ENCODE results near the gene CAMTA1.
"Not testable (repeated sequence)": the region's sequence is repeated elsewhere in the genome, so short reads cannot be mapped to it uniquely, and the experiment has no call there.

CAMTA1 gene

DNA sequence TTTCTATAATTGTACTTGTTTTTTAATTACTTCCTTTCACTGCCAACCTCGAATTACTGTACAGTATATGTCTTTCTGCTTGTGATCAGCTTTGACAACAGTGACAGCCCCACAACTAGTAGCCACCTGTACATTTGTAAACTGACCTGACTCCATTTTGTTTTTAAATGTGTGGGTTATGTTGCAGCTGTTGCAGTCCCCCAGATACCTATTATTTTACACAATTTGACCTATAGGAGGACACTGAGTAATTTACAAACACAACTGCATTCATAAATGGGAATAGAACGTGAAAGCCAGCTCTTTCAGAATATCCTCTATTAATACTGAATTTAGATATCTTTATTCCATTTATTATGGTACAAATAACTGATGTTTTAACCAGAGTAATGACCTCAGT, 983.3 kb downstream of the CAMTA1 start:
- no peak for DNase-seq (ENCODE audit: low read depth, low spot score)

DNA sequence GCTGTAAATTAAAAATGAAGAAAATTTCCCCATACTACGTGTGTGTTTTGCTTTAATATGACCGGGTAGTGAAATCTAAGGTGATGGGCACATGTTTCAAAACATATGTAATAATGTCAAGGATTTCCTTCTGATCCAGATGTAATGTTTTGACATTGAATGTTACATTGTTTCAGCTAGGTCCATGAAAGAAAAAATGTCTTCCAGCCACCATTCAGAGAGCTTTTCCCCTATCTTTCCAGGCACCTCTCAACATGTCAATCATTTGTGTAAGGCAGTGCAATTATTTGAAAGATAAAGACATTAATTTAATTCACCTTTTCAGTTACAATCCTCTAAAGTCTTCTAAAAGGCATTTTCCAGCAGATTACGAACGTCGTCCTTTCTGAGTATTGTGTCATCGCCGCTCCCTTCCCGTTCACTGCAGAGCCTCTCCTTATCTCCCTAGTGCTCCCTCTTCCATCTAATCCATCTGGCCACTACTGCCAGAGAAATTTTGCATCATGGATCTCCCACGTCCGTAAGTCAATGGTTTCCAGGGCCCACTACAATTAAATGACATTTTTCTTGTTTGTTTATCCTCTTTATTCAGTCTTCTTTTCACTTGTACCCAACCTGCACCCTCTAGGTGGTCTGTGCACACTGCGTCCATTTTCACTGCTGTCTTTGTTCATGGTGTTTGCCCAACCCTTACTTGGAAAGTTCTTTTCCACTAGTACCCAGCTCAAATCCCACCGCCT, 984.6 kb downstream of the CAMTA1 start:
- DNase-seq (ENCODE audit: low read depth, low spot score): no peak

DNA sequence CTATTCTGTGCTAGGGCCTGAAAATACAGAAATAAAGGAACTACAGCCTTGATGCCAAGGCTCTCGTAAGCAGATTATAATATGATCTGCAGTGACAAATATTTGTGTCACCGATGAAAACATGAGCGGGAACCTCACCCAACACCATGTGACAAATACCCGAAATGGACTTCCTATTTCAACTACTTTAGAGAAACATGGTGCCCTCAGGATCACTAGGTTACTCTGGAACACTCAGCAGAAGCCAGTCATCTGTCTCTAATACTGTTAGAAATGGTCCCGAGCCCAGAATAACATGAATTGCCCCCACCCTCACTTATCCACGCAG, 985.4 kb downstream of the CAMTA1 start:
- DNase-seq (ENCODE audit: low read depth, low spot score): no peak

DNA sequence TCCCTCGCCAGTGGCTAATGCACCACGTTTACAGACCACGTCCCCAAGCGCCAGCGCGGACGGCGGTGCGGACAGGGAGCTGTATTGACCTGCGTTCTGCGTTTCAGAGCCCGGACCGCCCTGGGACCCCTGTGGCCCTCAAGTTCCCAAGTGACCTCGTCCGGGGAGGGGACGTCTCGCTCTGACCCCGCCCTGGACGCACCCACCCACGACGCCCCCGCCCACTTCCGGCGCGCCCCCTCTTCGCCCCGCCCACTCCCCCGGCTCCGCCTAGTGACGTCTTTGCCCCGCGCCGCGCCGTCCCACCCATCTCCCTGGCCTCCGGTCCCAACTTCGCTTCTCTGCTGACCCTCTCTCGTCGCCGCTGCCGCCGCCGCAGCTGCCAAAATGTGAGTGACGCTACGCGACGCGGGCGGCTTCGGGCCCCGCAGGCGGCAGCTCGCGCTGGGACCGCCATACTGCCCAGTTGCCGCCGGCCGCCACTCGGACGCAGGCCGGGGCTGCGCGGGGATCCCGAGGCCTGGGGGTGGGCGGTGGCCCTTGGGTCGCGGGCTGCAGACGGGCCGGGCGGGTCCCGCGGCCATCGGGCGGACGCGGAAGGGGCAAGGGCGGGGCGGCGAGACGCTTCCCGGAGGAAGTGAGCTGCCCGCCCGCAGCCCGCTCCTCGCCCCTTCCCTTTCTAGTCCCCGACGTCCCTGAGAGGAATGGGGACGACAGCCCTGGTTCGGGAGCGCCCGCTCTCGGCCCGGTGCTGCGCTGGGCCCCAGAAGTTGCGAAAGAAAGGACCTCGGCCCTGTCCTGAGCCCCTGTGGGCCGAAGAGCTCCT, 986.0 kb downstream of the CAMTA1 start, which contains the start of gene VAMP3:
VAMP3 (plus strand) TSS at position 300 of the 826 bp plus-strand sequence; CDS start at position 388, 88 bp downstream.
- peak; percentile 74 for DNase-seq (ENCODE audit: low read depth, low spot score)

DNA sequence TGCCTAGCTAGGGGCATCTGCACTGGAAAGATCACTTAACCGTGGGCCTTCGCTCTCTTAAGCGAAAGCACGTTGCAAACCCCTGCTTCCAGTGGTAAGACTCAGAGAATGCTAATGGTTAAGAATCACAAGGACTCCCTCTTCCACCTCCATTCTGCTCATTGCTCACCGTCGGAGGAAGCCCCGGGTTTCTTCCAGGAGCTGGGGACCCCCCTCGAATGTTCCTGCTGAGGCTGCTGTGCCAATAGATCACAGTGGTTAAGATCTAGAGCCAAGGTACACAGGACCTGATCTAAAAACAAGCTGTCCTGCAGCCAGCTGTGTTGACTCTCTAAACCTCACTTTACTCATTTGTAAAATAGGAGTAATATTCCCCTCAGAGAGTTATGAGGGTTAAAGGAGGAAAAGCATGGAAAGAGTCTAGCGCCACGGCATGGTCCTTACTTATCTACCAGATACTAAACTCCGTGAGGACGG, 986.6 kb downstream of the CAMTA1 start:
- DNase-seq (ENCODE audit: low read depth, low spot score): no peak

DNA sequence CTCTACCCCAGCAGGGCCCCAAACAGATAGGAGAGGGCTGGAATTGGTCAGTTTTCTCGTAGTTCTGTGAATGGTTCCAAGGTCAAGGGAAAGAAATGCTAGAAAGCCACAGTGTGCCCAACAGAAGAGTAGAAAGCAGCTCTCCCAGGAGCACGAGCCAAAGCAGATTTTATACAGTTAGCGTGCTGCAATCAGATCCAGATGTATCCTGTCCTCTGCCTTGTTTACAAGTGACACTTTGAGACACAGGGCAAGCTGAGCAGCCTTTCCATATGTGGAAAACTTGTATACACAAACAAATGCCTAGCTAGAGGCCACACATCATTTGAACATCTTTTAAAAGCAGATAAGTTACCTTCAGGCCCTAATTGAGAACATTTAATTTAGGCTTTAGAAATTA, 992.3 kb downstream of the CAMTA1 start:
- no peak for DNase-seq (ENCODE audit: low read depth, low spot score)

DNA sequence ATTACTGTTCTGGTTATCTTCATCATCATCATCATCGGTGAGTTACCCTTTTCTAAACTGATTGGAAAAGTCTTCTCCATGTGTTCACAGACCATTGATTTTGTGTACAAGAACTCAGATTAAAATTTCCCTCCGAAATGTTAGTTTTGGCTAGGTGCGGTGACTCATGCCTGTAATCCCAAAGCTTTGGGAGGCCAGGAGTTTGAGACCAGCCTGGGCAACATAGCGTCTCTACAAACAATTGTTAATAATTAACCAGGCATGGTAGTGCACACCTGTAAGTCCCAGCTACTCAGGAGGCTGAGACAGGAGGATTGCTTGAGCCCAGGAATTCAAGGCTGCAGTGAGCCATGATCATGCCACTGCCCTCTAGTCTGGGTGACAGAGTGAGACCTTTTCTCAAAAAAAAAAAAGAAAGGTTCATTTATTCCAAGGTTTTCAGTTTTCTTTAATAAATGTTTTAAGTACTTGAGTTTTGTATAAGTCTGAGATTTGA, 992.9 kb downstream of the CAMTA1 start:
- no peak for DNase-seq (ENCODE audit: low read depth, low spot score)

DNA sequence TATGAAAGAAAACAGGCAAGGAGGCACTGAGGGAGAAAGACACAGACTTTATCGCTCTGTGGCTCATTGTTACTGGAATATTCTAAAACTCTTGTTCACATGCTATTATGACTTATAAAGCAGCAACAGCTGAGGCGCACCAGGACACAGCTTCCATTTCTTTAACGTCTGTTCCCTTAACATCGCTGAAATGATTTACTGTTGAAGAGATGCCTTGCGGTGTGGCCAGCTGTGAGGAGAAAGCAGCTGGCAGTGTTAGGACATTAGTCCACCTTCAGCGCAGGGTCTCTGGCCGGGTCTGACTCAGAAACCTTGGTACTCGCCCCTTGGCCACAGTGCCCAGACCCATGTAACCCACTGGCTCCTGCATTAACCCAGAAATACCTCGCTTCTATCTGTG, 995.7 kb downstream of the CAMTA1 start:
- no peak for DNase-seq (ENCODE audit: low read depth, low spot score)

DNA sequence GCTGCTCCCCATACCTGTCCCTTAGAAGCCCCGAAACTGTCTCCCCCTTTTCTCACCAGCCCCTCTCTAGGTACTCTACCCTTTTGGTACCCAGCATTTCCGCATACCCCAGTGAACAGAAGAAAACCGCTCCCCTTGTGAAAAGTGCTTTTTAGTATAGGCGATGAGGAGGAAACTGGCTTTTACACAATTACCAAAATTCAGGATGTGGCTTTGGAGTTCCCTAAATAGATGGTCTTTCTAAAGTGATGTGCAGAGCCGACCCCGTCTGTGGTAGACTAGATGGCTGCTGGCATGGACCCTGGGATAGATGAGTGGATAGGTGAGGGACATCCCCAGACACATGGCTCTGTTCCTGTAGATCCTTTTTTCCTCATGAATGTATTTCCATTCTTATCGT, 996.2 kb downstream of the CAMTA1 start:
- no peak for DNase-seq (ENCODE audit: low read depth, low spot score)

DNA sequence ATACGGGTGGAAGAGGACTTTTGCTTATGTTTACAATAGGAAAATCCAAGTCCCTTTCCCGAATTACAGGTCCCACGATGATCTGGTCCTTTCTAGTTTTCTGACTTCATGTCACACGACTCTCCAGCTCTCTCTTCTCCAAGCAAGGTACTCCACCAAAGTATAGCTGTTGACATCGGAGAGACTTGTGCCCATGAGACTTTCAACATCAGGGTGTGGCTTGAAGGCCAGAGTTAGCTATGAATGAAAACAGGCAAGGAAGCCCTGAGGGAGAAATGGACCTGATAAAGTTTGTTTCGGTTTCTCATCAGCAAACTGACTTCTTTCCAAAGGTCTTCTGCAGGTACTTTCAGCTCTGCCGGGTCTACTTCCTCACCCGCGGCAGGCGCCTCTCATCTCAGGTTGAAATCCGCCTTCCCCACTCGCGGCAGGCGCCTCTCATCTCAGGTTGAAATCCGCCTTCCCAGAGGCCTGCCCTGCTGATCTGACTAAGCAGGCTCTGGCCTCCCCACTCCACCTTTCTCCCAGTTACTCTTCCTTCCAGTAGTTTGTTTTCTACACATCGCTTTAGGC, 996.8 kb downstream of the CAMTA1 start:
- no peak for DNase-seq (ENCODE audit: low read depth, low spot score)

DNA sequence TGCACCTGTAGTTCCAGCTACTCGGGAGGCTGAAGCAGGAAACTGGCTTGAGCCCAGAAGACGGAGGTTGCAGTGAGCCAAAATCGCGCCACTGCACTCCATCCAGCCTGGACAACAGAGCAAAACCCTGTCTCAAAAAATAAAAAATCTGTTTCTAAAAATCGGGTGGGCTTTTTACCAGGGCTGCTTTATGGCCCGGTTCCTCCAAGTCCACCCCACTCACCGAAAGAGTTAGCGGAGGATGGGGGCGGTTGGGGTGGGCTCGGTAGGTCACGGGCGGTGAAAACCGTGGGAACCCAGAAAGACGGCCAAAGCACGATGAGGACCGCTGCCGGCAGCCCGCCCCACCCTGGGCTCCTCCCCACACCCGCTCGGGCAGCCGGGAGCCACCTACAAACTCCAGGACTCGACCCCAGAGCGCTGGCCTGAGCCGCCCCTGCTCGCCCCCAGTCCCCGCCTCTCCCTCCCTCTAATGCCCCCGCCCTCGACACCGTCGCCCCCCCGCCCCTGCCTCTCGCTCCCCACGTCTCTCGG, 998.0 kb downstream of the CAMTA1 start:
- DNase-seq (ENCODE audit: low read depth, low spot score): peak; percentile 4

DNA sequence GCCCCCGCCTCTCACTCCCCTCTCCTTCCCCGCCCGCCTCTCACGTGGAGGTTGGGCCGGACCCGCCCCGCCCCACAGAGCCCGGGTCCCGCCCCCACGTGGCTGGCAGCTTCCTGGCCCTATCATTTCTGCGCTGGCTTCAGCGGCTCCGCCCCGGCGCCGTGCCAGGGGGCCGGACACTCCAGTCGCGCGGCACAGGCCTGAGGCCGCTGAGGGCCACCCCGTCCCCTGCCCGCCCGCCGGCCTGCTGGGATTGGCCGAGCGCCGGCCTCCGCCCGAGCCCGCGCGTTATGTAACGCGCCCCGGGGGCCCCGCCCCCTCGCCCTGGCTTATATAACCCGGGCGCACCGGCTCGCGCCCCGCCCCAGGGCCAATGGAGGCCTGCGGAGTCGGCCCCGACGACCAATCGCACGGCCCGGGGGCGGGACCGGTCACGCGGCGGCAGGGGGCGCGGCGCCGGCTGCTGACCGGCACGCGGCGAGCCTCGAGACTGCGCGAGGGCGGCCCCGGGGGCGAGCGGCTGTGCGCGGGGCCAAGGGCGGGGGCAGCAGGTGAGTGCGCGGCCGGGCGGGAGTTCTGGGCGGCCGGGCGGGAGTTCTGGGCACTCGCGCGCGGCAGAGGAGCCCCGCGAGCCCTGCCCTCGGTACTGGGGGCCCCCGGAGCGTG, 998.7 kb downstream of the CAMTA1 start, which contains the start of gene PER3:
PER3 (plus strand) TSS at position 466 of the 666 bp plus-strand sequence. CDS start 587 bp downstream, outside the sequence.
- DNase-seq (ENCODE audit: low read depth, low spot score): peak; percentile 78

DNA sequence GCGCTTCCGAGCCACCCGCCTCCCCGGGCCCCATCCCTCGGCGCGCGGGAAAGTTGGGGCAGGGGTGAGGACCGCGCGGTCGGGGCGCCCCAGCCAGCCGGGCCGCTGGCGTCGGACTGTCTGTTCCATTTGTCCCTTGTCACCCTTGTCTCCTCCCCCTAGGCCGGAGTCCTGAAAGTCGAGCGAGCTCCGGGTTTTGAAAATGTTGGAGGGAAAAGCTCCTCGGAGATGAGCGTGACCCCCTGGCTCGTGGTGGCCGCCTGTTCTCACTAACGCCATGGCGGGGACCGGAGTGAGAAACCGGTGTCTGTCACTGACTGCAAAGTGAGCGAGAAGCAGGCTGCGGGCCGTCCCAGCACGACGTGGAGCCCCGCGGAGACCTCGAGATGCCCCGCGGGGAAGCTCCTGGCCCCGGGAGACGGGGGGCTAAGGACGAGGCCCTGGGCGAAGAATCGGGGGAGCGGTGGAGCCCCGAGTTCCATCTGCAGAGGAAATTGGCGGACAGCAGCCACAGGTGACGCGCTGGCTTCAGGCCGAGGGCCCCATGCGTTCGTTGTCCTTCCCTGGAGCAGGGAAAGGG, 999.3 kb downstream of the CAMTA1 start:
- DNase-seq (ENCODE audit: low read depth, low spot score): no peak

DNA sequence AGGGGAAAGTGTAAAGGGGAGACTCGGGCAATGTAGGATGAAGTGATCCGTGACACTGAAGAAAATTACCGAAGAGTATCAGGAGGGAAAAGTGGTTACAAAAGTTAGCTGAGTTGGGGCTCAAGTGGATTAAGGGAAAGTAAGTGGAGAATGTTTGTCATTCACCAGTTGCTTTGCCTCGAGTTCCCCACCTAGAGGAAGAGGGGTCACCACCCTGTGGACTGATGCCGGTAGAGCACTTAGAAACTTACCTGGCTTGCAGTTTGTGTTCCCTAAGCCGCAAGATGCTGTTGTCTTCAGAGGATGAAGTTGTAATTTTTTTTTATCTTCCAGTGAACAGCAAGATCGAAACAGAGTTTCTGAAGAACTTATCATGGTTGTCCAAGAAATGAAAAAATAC, 999.9 kb downstream of the CAMTA1 start:
- DNase-seq (ENCODE audit: low read depth, low spot score): no peak

DNA sequence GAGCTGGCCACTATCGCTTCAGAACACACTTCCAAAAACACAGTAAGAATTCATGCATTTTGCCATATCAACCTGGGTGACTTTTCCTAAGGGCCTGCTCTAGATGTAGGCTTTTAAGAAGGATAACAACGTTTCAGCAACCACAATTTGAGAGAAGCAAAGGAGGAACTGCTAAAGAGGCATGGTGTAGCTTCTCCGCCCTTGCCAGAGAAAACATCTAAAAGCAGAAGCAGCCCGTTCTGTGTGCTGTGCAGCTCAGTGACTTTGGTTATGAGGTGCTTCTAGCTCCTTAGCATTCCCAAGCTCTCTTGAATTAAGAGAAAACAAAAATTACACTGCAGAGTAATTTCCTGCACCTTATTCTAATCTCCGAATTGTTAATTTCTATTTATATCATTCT, 1001.5 kb downstream of the CAMTA1 start:
- no peak for DNase-seq (ENCODE audit: low read depth, low spot score)

DNA sequence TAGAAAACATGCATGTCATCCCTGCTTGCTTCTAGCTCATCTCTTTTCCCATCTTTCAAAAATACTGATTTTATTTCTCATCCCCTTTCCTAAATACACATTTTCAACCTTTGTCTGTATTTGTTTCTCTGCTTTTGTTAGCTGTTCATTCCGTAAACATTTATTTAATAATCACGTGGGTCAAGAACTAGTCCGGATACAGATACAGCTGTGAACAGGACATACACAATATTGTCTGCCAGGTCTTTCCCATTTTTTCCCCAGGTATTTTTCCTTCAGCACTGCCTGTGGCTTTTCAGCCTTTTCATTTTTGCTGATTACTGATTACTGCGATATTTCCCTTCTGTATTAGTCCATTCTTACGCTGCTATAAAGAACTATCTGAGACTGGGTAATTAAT, 1004.6 kb downstream of the CAMTA1 start:
- DNase-seq (ENCODE audit: low read depth, low spot score): no peak

DNA sequence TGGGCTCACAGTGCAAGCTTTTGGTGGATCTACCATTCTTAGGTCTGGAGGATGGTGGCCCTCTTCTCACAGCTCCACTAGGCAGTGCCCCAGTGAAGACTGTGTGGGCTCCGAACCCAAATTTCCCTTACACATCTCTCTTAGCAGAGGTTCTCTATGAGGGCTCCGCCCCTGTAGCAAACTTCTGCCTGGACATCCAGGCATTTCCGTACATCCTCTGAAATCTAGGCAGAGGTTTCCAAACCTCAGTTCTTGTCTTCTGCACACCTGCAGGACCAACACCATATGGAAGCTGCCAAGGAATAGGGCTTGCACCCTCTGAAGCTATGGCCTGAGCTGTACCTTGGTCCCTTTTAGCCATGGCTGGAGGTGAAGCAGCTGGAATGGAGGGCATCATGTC, 1005.8 kb downstream of the CAMTA1 start:
- DNase-seq (ENCODE audit: low read depth, low spot score): not testable (repeated sequence)

DNA sequence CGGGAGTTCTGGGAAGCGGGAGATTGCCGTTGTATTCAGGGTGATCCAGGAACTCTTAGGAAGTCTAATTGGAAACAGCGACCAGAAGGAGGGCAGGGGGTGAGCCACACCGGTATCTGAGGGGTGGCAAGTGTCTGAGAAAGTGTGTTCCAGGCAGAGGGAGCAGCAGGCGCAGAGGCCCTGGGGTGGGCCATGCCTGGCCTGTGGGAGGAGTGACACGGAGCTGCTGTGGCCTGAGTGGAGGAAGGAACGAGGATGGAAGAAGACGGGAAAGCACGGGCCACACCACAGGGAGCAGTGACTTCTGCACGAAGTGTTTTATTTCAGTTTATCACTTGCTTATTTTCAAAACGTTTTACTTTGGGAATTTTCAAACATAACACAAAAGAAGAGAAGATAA, 1010.2 kb downstream of the CAMTA1 start:
- DNase-seq (ENCODE audit: low read depth, low spot score): no peak

DNA sequence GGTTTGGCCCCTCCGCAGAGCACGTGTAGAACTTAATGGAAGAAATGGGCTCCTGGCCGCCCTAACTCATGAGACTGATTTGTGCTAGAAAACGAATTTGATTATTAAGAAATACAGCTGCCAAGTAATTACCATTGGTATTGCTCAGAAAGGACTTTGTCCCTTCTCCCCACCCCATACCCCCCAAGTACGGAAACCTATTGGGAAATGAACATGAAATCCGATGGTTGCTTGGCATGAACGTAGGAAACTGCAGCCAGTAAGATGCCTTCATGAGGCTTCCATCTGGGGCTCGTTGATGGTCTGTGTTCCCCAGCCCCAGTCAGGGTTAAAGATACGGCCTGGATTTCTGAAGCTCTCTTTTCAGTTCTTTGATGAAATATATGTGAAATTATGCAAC, 1020.2 kb downstream of the CAMTA1 start:
- no peak for DNase-seq (ENCODE audit: low read depth, low spot score)

DNA sequence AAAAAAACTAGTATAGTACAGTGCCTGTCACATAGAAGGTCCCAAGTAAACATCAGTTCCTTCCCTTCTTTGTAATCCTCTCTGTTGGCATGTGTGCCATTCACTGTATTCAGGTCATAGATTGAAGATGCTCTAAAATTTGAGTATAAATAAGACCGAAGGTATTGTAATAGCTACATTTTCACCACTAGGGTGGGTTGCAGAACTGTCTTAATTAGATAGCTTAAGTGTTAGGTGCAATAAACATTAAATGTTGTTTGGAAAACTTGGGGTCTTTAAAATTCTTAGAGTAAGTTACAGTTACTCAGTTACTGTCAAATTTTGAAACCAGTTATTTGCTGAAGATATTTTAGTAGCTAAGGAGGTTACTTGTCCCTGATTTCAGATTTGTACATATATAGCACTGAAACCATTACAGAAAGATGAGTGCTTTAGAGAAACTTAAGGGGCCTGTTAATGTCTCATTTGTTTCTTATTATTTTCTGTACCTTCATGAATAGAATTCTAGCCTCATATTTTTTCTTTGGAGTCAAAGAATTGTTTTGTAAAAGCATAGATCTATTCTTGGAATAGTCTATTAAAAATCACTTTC, 1023.1 kb downstream of the CAMTA1 start:
- no peak for DNase-seq (ENCODE audit: low read depth, low spot score)

DNA sequence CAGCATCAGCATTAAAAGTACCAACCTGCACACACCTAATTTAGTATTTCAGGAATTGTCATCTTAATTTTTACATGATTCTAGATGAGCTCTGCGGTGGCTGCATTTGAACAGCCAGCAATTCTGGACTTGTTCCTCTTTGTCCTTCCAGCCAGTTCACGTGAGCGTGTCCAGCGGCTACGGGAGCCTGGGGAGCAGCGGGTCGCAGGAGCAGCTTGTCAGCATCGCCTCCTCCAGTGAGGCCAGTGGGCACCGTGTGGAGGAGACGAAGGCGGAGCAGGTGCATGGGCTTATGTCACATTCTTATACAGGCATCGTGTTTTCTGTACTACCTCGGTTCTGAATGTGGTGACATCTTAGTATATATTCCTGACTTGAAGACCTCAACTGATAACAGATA, 1024.5 kb downstream of the CAMTA1 start:
- no peak for DNase-seq (ENCODE audit: low read depth, low spot score)
